Measurements from ENCODE around the gene JAG2. TPM values are rescaled to one million over a fixed set of nuclear protein-coding genes. Genes with fewer than 3 reads are reported as not detected.

The JAG2 gene
- total RNA-seq, 1 donor from 2014 or later: 0.44 TPM

- ATAC-seq (ENCODE audit: low read depth) (no peak), DNase-seq (no peak)
- ChIA-PET CTCF (no interaction called here), POLR2A (no interaction called here)
- Mint-ChIP-seq H3K36me3 (ENCODE audit: low read depth) (no peaks in the 10 kb centered on the region), H3K4me3 (no peak overlapping the region), H3K4me1 (no peaks in the 10 kb centered on the region), H3K9me3 (peaks cover 8% of the 10 kb centered on the region), H3K27me3 (peaks cover 7% of the 10 kb centered on the region), H3K27ac (no peak overlapping the region)
- TF ChIP-seq, protein P1, sequence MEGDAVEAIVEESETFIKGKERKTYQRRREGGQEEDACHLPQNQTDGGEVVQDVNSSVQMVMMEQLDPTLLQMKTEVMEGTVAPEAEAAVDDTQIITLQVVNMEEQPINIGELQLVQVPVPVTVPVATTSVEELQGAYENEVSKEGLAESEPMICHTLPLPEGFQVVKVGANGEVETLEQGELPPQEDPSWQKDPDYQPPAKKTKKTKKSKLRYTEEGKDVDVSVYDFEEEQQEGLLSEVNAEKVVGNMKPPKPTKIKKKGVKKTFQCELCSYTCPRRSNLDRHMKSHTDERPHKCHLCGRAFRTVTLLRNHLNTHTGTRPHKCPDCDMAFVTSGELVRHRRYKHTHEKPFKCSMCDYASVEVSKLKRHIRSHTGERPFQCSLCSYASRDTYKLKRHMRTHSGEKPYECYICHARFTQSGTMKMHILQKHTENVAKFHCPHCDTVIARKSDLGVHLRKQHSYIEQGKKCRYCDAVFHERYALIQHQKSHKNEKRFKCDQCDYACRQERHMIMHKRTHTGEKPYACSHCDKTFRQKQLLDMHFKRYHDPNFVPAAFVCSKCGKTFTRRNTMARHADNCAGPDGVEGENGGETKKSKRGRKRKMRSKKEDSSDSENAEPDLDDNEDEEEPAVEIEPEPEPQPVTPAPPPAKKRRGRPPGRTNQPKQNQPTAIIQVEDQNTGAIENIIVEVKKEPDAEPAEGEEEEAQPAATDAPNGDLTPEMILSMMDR (IDR thresholded peaks at IDR 0.05): no peak
- intact Hi-C loops (cut with micrococcal nuclease): no loop called here
Observed at GRCh38 chr14:105136401-105137322, 31.9 kb downstream of the JAG2 start.

DNA sequence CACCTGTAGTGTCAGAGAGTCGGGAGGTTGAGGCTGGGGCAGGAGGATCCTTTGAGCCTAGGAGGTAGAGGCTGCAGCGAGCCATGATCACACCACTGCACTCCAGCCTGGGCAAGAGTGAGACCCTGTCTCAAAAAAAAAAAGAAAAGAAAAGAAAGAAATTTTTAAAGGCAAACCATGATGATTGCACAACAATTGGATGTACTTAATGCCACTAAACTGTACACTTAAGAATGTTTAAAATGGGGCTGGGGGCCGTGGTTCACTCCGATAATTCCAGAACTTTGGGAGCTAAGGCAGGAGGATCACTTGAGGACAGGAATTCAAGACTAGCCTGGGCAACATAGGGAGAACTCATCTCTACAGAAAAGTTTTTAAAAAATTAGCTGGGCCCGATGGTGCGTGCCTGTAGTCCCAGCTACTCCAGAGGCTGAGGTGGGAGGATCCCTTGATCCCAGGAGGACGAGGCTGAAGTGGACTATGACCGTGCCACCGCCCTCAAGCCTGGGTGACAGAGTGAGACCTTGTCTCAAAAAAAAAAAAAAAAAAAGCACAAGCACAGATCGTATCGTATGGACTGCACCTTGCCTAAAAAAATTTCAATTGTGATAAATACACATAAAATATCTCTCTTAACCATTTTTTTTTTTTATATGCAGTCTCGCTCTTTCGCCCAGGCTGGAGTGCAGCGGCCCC lies 32.7 kb downstream of the JAG2 start:
- Mint-ChIP-seq H3K36me3 (ENCODE audit: low read depth) (no peaks in the 10 kb centered on the region), H3K9me3 (peaks cover 8% of the 10 kb centered on the region), H3K27ac (no peak overlapping the region), H3K4me1 (no peaks in the 10 kb centered on the region), H3K4me3 (no peak overlapping the region), H3K27me3 (peaks cover 7% of the 10 kb centered on the region)
- ATAC-seq (ENCODE audit: low read depth) (no peak), DNase-seq (no peak)
- intact Hi-C loops (cut with micrococcal nuclease): no loop called here
- POLR2A ChIA-PET: no interaction called here
- CTCF ChIA-PET: no interaction called here
- TF ChIP-seq, protein P1 (IDR thresholded peaks at IDR 0.05): no peak

GRCh38 chr14:105132921-105133654 lies 35.5 kb downstream of the JAG2 start:
- CTCF ChIA-PET: no interaction called here

GRCh38 chr14:105131241-105131640 lies 37.3 kb downstream of the JAG2 start:
- TF ChIP-seq, protein P1 (IDR thresholded peaks at IDR 0.05): no peak
- Mint-ChIP-seq H3K4me1 (no peaks in the 10 kb centered on the region), H3K9me3 (peaks cover 3% of the 10 kb centered on the region), H3K4me3 (no peak overlapping the region), H3K27me3 (peaks cover 24% of the 10 kb centered on the region), H3K36me3 (ENCODE audit: low read depth) (no peaks in the 10 kb centered on the region), H3K27ac (no peak overlapping the region)
- intact Hi-C loops (cut with micrococcal nuclease): no loop called here
- no peak for DNase-seq
- ChIA-PET POLR2A (interaction anchor here (0.8 kb wide), 1 partner anchor 183 kb away, joined by 3 read pairs; the partner anchor contains the start of gene PACS2), CTCF (interaction anchor here (0.6 kb wide), 1 partner anchor 222 kb away, joined by 3 read pairs; no protein-coding TSS in a partner anchor)
- no peak for ATAC-seq (ENCODE audit: low read depth)

More at GRCh38 chr14:105132921-105133654, 35.5 kb downstream of the JAG2 start:
- no peak for ATAC-seq (ENCODE audit: low read depth)
- DNase-seq: no peak
- no peaks in the 10 kb centered on the region for H3K4me1 Mint-ChIP-seq
- no peaks in the 10 kb centered on the region for H3K36me3 Mint-ChIP-seq (ENCODE audit: low read depth)
- POLR2A ChIA-PET: no interaction called here
- H3K9me3 Mint-ChIP-seq: peaks cover 3% of the 10 kb centered on the region
- H3K27ac Mint-ChIP-seq: no peak overlapping the region
- peaks cover 14% of the 10 kb centered on the region for H3K27me3 Mint-ChIP-seq
- no peak overlapping the region for H3K4me3 Mint-ChIP-seq
- intact Hi-C loops (cut with micrococcal nuclease): no loop called here
- TF ChIP-seq, protein P1 (IDR thresholded peaks at IDR 0.05): no peak

All from activated B cell treated with CpG ODN at 0.5 μM for 24 hours (primary cell).